Measurements from ENCODE around the gene TMEM117. TPM values are rescaled to one million over a fixed set of nuclear protein-coding genes. Genes with fewer than 3 reads are reported as not detected.

The TMEM117 gene
- total RNA-seq, 5 donors from 2014 or later (not counting 1 experiment from before 2014, with no cell fraction given): 3.3 to 4.4 (median 3.9) TPM

GRCh38 chr12:43832463-43833168 is 3.3 kb upstream of the TMEM117 start:
- ChIA-PET POLR2A (interaction anchor here in 1 of 2 donors (0.7 to 1.0 kb wide), 2 partner anchors 8 to 26 kb away, joined by 3 to 7 read pairs; partner anchors contain the start of gene TWF1), CTCF (interaction anchor here in 1 of 2 donors (0.6 to 1.5 kb wide), 5 partner anchors 16 to 1041 kb away, joined by 3 to 5 read pairs (median 3); partner anchors contain the start of genes IRAK4 and PUS7L)
- no peak overlapping the region for H3K27ac ChIP-seq (ENCODE audit: low read length)
- H3K4me3 Mint-ChIP-seq: peak overlapping the region in 1 of 3 donors; percentile 25
- H3K27me3 ChIP-seq (replicated peaks in 1 of 2; ENCODE audit: control insufficient read depth in 2 of 2, extremely low read depth in 1 of 2, insufficient read depth in 2 of 2, low read length in 1 of 2): no peaks in the 10 kb centered on the region
- H3K4me1 ChIP-seq (ENCODE audit: control insufficient read depth in 1 of 2, extremely low read depth in 1 of 2, insufficient read depth in 2 of 2, low read length in 2 of 2): peaks cover 10 to 22% of the 10 kb centered on the region in 2 experiments
- H3K36me3 Mint-ChIP-seq: no peaks in the 10 kb centered on the region
- no peaks in the 10 kb centered on the region for H3K9me3 ChIP-seq
- H3K27me3 Mint-ChIP-seq: no peaks in the 10 kb centered on the region
- H3K36me3 ChIP-seq (ENCODE audit: control insufficient read depth in 2 of 2, extremely low read depth in 1 of 2, insufficient read depth in 1 of 2, low read length in 1 of 2): no peaks in the 10 kb centered on the region
- no CpG with 5 or more reads among the region's 4 CpGs for WGBS (ENCODE audit: insufficient coverage)
- no peak overlapping the region for H3K4me3 ChIP-seq (ENCODE audit: control insufficient read depth in 1 of 2, extremely low read depth in 1 of 2, low read length in 1 of 2)
- DNase-seq (peak in 1 of 35 experiments; percentile 44), ATAC-seq (replicated peaks in 1 of 4) (peak in 2 of 4 experiments; percentile 18 to 28)
- H3K4me1 Mint-ChIP-seq: peaks cover 38 to 48% (median 44%) of the 10 kb centered on the region in 3 donors
- H3K9me3 Mint-ChIP-seq: no peaks in the 10 kb centered on the region
- H3K27ac Mint-ChIP-seq: peak overlapping the region; percentile 12 to 34

- H3K9me3 ChIP-seq: no peaks in the 10 kb centered on the region
- ChIA-PET CTCF (interaction anchor here in 1 of 2 donors (0.7 to 1.4 kb wide), 2 partner anchors 15 to 29 kb away, joined by 3 to 9 read pairs; partner anchors contain the start of gene TWF1), POLR2A (interaction anchor here in 1 of 2 donors (0.6 to 1.6 kb wide), 2 partner anchors 29 to 32 kb away, joined by 3 to 15 read pairs; partner anchors contain the start of gene TWF1)
- peaks cover 10 to 22% of the 10 kb centered on the region in 2 experiments for H3K4me1 ChIP-seq (ENCODE audit: control insufficient read depth in 1 of 2, extremely low read depth in 1 of 2, insufficient read depth in 2 of 2, low read length in 2 of 2)
- H3K27me3 ChIP-seq (replicated peaks in 1 of 2; ENCODE audit: control insufficient read depth in 2 of 2, extremely low read depth in 1 of 2, insufficient read depth in 2 of 2, low read length in 1 of 2): no peaks in the 10 kb centered on the region
- Mint-ChIP-seq H3K36me3 (no peaks in the 10 kb centered on the region), H3K4me3 (peak overlapping the region; percentile 76 to 88 (median 79)), H3K27me3 (no peaks in the 10 kb centered on the region), H3K9me3 (no peaks in the 10 kb centered on the region), H3K27ac (peak overlapping the region; percentile 77 to 85), H3K4me1 (peaks cover 48 to 62% (median 49%) of the 10 kb centered on the region in 3 donors)
- ATAC-seq (replicated peaks in 1 of 4) (peak in 3 of 4 experiments; percentile 1 to 10 (median 5)), DNase-seq (peak in 6 of 35 experiments; percentile 2 to 29 (median 8))
- WGBS (ENCODE audit: insufficient coverage): 43% methylated on average over 6 of the region's 6 CpGs
- no peak overlapping the region for H3K27ac ChIP-seq (ENCODE audit: low read length)
- H3K36me3 ChIP-seq (ENCODE audit: control insufficient read depth in 2 of 2, extremely low read depth in 1 of 2, insufficient read depth in 1 of 2, low read length in 1 of 2): no peaks in the 10 kb centered on the region
- H3K4me3 ChIP-seq (ENCODE audit: control insufficient read depth in 1 of 2, extremely low read depth in 1 of 2, low read length in 1 of 2): peak overlapping the region; percentile 58 to 74
These were observed 621 bp upstream of the TMEM117 start for GRCh38 chr12:43835264-43835655.

- peaks cover 42 to 57% (median 43%) of the 10 kb centered on the region in 3 donors for H3K4me1 Mint-ChIP-seq
- peak in 1 of 35 experiments; percentile 37 for DNase-seq
These were observed 651 bp downstream of the TMEM117 start for GRCh38 chr12:43836475-43836989.

GRCh38 chr12:43840338-43840737 is 4.5 kb downstream of the TMEM117 start:
- Mint-ChIP-seq H3K27me3 (no peaks in the 10 kb centered on the region), H3K36me3 (peaks cover 6% of the 10 kb centered on the region), H3K9me3 (no peaks in the 10 kb centered on the region), H3K27ac (no peak overlapping the region), H3K4me1 (peaks cover 14 to 25% (median 16%) of the 10 kb centered on the region in 3 donors), H3K4me3 (no peak overlapping the region)
- ChIA-PET CTCF (interaction anchor here (0.5 to 1.0 kb wide), 2 partner anchors 25 to 34 kb away, joined by 3 to 5 read pairs; no protein-coding TSS in a partner anchor), POLR2A (interaction anchor here in 1 of 2 donors (0.7 kb wide), 1 partner anchor 9 kb away, joined by 3 read pairs; no protein-coding TSS in a partner anchor)
- no peak for ATAC-seq (replicated peaks in 1 of 4)
- WGBS (ENCODE audit: insufficient coverage): 100% methylated on average over 2 of the region's 4 CpGs
- peaks cover 2 to 4% of the 10 kb centered on the region in 2 experiments for H3K4me1 ChIP-seq (ENCODE audit: control insufficient read depth in 1 of 2, extremely low read depth in 1 of 2, insufficient read depth in 2 of 2, low read length in 2 of 2)
- peaks cover 0 to 2% of the 10 kb centered on the region in 2 donors for H3K36me3 ChIP-seq (ENCODE audit: control insufficient read depth in 2 of 2, extremely low read depth in 1 of 2, insufficient read depth in 1 of 2, low read length in 1 of 2)
- no peaks in the 10 kb centered on the region for H3K27me3 ChIP-seq (replicated peaks in 1 of 2; ENCODE audit: control insufficient read depth in 2 of 2, extremely low read depth in 1 of 2, insufficient read depth in 2 of 2, low read length in 1 of 2)
- H3K4me3 ChIP-seq (ENCODE audit: control insufficient read depth in 1 of 2, extremely low read depth in 1 of 2, low read length in 1 of 2): no peak overlapping the region
- no peaks in the 10 kb centered on the region for H3K9me3 ChIP-seq
- DNase-seq: no peak
- H3K27ac ChIP-seq (ENCODE audit: low read length): no peak overlapping the region

More at GRCh38 chr12:43836475-43836989, 651 bp downstream of the TMEM117 start:
- Mint-ChIP-seq H3K4me3 (peak overlapping the region; percentile 63 to 77 (median 76)), H3K9me3 (no peaks in the 10 kb centered on the region), H3K27ac (peak overlapping the region; percentile 67 to 81), H3K27me3 (no peaks in the 10 kb centered on the region), H3K36me3 (no peaks in the 10 kb centered on the region)
- ATAC-seq (replicated peaks in 1 of 4): peak in 2 of 4 experiments; percentile 9 to 10
- POLR2A ChIA-PET: interaction anchor here (0.6 to 1.6 kb wide), 3 partner anchors 30 to 77 kb away, joined by 3 to 15 read pairs (median 14); partner anchors contain the start of gene TWF1 (in 2 of the 2)
- Histone ChIP-seq H3K27ac (ENCODE audit: low read length) (peak overlapping the region; percentile 78), H3K9me3 (no peaks in the 10 kb centered on the region), H3K4me3 (ENCODE audit: control insufficient read depth in 1 of 2, extremely low read depth in 1 of 2, low read length in 1 of 2) (peak overlapping the region; percentile 58 to 74), H3K4me1 (ENCODE audit: control insufficient read depth in 1 of 2, extremely low read depth in 1 of 2, insufficient read depth in 2 of 2, low read length in 2 of 2) (peaks cover 10 to 20% of the 10 kb centered on the region in 2 experiments), H3K27me3 (replicated peaks in 1 of 2; ENCODE audit: control insufficient read depth in 2 of 2, extremely low read depth in 1 of 2, insufficient read depth in 2 of 2, low read length in 1 of 2) (no peaks in the 10 kb centered on the region), H3K36me3 (ENCODE audit: control insufficient read depth in 2 of 2, extremely low read depth in 1 of 2, insufficient read depth in 1 of 2, low read length in 1 of 2) (no peaks in the 10 kb centered on the region)
- CTCF ChIA-PET: interaction anchor here (0.6 to 1.4 kb wide), 2 partner anchors 19 to 30 kb away, joined by 3 to 9 read pairs; partner anchors contain the start of gene TWF1 (in 1 of the 2)
- 0% methylated on average over 5 of the region's 8 CpGs for WGBS (ENCODE audit: insufficient coverage)

GRCh38 chr12:43841253-43841652 is 5.4 kb downstream of the TMEM117 start:
- Mint-ChIP-seq H3K27me3 (no peaks in the 10 kb centered on the region), H3K27ac (no peak overlapping the region), H3K4me1 (peaks cover 13 to 24% (median 16%) of the 10 kb centered on the region in 3 donors), H3K4me3 (no peak overlapping the region), H3K9me3 (no peaks in the 10 kb centered on the region), H3K36me3 (peaks cover 12% of the 10 kb centered on the region)
- no peak for ATAC-seq (replicated peaks in 1 of 4)
- no peak for DNase-seq
- Histone ChIP-seq H3K36me3 (ENCODE audit: control insufficient read depth in 2 of 2, extremely low read depth in 1 of 2, insufficient read depth in 1 of 2, low read length in 1 of 2) (peaks cover 0 to 2% of the 10 kb centered on the region in 2 donors), H3K27ac (ENCODE audit: low read length) (no peak overlapping the region), H3K4me1 (ENCODE audit: control insufficient read depth in 1 of 2, extremely low read depth in 1 of 2, insufficient read depth in 2 of 2, low read length in 2 of 2) (peaks cover 0 to 2% of the 10 kb centered on the region in 2 experiments), H3K9me3 (no peaks in the 10 kb centered on the region), H3K4me3 (ENCODE audit: control insufficient read depth in 1 of 2, extremely low read depth in 1 of 2, low read length in 1 of 2) (no peak overlapping the region), H3K27me3 (replicated peaks in 1 of 2; ENCODE audit: control insufficient read depth in 2 of 2, extremely low read depth in 1 of 2, insufficient read depth in 2 of 2, low read length in 1 of 2) (no peaks in the 10 kb centered on the region)
- 100% methylated on average over 3 of the region's 3 CpGs for WGBS (ENCODE audit: insufficient coverage)
- CTCF ChIA-PET: no interaction called here
- POLR2A ChIA-PET: no interaction called here

- H3K27me3 ChIP-seq (replicated peaks in 1 of 2; ENCODE audit: control insufficient read depth in 2 of 2, extremely low read depth in 1 of 2, insufficient read depth in 2 of 2, low read length in 1 of 2): no peaks in the 10 kb centered on the region
- no peak for DNase-seq
- WGBS (ENCODE audit: insufficient coverage): no CpG with 5 or more reads among the region's 1 CpG
- CTCF ChIA-PET: no interaction called here
- H3K9me3 ChIP-seq: no peaks in the 10 kb centered on the region
- H3K9me3 Mint-ChIP-seq: peaks cover 0 to 5% (median 5%) of the 10 kb centered on the region in 3 donors
- H3K27me3 Mint-ChIP-seq: no peaks in the 10 kb centered on the region
- no peaks in the 10 kb centered on the region for H3K4me1 ChIP-seq (ENCODE audit: control insufficient read depth in 1 of 2, extremely low read depth in 1 of 2, insufficient read depth in 2 of 2, low read length in 2 of 2)
- H3K27ac ChIP-seq (ENCODE audit: low read length): no peak overlapping the region
- H3K4me3 ChIP-seq (ENCODE audit: control insufficient read depth in 1 of 2, extremely low read depth in 1 of 2, low read length in 1 of 2): no peak overlapping the region
- POLR2A ChIA-PET: no interaction called here
- no peak for ATAC-seq (replicated peaks in 1 of 4)
- peaks cover 21% of the 10 kb centered on the region for H3K36me3 Mint-ChIP-seq
- H3K36me3 ChIP-seq (ENCODE audit: control insufficient read depth in 2 of 2, extremely low read depth in 1 of 2, insufficient read depth in 1 of 2, low read length in 1 of 2): peaks cover 0 to 2% of the 10 kb centered on the region in 2 donors
- no peak overlapping the region for H3K27ac Mint-ChIP-seq
- H3K4me1 Mint-ChIP-seq: peaks cover 5 to 15% (median 9%) of the 10 kb centered on the region in 3 donors
- H3K4me3 Mint-ChIP-seq: no peak overlapping the region
These were observed 6.4 kb downstream of the TMEM117 start for GRCh38 chr12:43842259-43842658.
